ENCODE data around the gene FSTL4. TPM values are rescaled to one million over a fixed set of nuclear protein-coding genes. Genes with fewer than 3 reads are reported as not detected.

Gene FSTL4
- 0.74 TPM for polyA plus RNA-seq (2013, experiment 1 of 2)
- polyA plus RNA-seq (2013, experiment 2 of 2): 0.35 TPM

- H3K4me3 ChIP-seq (ENCODE audit: extremely low read depth, insufficient read depth, low read length, poor library complexity, severe bottlenecking): peak within 1 kb of the TSS; percentile 24
Observed at GRCh38 chr5:133612249-133612860, at the start of gene FSTL4. Gene FSTL4, minus strand, starts transcription at chr5:133612541.

GRCh38 chr5:133661389-133661788 lies 49.0 kb upstream of the FSTL4 start:
- Histone ChIP-seq H3K27ac (ENCODE audit: low read depth, low read length, severe bottlenecking) (no peak overlapping the region), H3K9me3 (ENCODE audit: control insufficient read depth, low read length) (no peaks in the 10 kb centered on the region), H3K36me3 (ENCODE audit: control insufficient read depth, insufficient read depth, low read length) (no peaks in the 10 kb centered on the region), H3K4me3 (ENCODE audit: extremely low read depth, insufficient read depth, low read length, poor library complexity, severe bottlenecking) (no peak overlapping the region), H3K4me1 (ENCODE audit: control insufficient read depth, insufficient read depth, low read length, poor library complexity, severe bottlenecking) (no peaks in the 10 kb centered on the region)
- 100% methylated on average over 2 of the region's 2 CpGs for WGBS, 2 experiments (ENCODE audit: insufficient coverage in 2 of 2)

More at GRCh38 chr5:133612249-133612860, at the start of gene FSTL4:
- Histone ChIP-seq H3K36me3 (ENCODE audit: control insufficient read depth, insufficient read depth, low read length) (no peaks in the 10 kb centered on the region), H3K9me3 (ENCODE audit: control insufficient read depth, low read length) (no peaks in the 10 kb centered on the region), H3K27ac (ENCODE audit: low read depth, low read length, severe bottlenecking) (no peak within 1 kb of the TSS), H3K4me1 (ENCODE audit: control insufficient read depth, insufficient read depth, low read length, poor library complexity, severe bottlenecking) (peaks cover 3% of the 10 kb centered on the region)
- WGBS, 2 experiments (ENCODE audit: insufficient coverage in 2 of 2): 0 to 1% methylated on average over 47 to 55 of the region's 74 CpGs

GRCh38 chr5:133658327-133658726 lies 46.0 kb upstream of the FSTL4 start:
- Histone ChIP-seq H3K9me3 (ENCODE audit: control insufficient read depth, low read length) (no peaks in the 10 kb centered on the region), H3K27ac (ENCODE audit: low read depth, low read length, severe bottlenecking) (no peak overlapping the region), H3K4me3 (ENCODE audit: extremely low read depth, insufficient read depth, low read length, poor library complexity, severe bottlenecking) (no peak overlapping the region), H3K4me1 (ENCODE audit: control insufficient read depth, insufficient read depth, low read length, poor library complexity, severe bottlenecking) (no peaks in the 10 kb centered on the region), H3K36me3 (ENCODE audit: control insufficient read depth, insufficient read depth, low read length) (no peaks in the 10 kb centered on the region)
- WGBS, 2 experiments (ENCODE audit: insufficient coverage in 2 of 2): no CpG with 5 or more reads among the region's 1 CpG

- Histone ChIP-seq H3K9me3 (ENCODE audit: control insufficient read depth, low read length) (no peaks in the 10 kb centered on the region), H3K27ac (ENCODE audit: low read depth, low read length, severe bottlenecking) (no peak overlapping the region), H3K4me3 (ENCODE audit: extremely low read depth, insufficient read depth, low read length, poor library complexity, severe bottlenecking) (no peak overlapping the region), H3K36me3 (ENCODE audit: control insufficient read depth, insufficient read depth, low read length) (no peaks in the 10 kb centered on the region), H3K4me1 (ENCODE audit: control insufficient read depth, insufficient read depth, low read length, poor library complexity, severe bottlenecking) (no peaks in the 10 kb centered on the region)
- WGBS, 2 experiments (ENCODE audit: insufficient coverage in 2 of 2): 78 to 100% methylated on average over 3 to 4 of the region's 5 CpGs
Observed at GRCh38 chr5:133657036-133657435, 44.7 kb upstream of the FSTL4 start.

GRCh38 chr5:133655966-133656365 lies 43.6 kb upstream of the FSTL4 start:
- Histone ChIP-seq H3K36me3 (ENCODE audit: control insufficient read depth, insufficient read depth, low read length) (no peaks in the 10 kb centered on the region), H3K27ac (ENCODE audit: low read depth, low read length, severe bottlenecking) (no peak overlapping the region), H3K9me3 (ENCODE audit: control insufficient read depth, low read length) (no peaks in the 10 kb centered on the region), H3K4me3 (ENCODE audit: extremely low read depth, insufficient read depth, low read length, poor library complexity, severe bottlenecking) (no peak overlapping the region), H3K4me1 (ENCODE audit: control insufficient read depth, insufficient read depth, low read length, poor library complexity, severe bottlenecking) (no peaks in the 10 kb centered on the region)
- 83 to 92% methylated on average over 1 of the region's 1 CpG for WGBS, 2 experiments (ENCODE audit: insufficient coverage in 2 of 2)

GRCh38 chr5:133653760-133654049 lies 41.4 kb upstream of the FSTL4 start:
- Histone ChIP-seq H3K27ac (ENCODE audit: low read depth, low read length, severe bottlenecking) (no peak overlapping the region), H3K4me1 (ENCODE audit: control insufficient read depth, insufficient read depth, low read length, poor library complexity, severe bottlenecking) (no peaks in the 10 kb centered on the region), H3K36me3 (ENCODE audit: control insufficient read depth, insufficient read depth, low read length) (no peaks in the 10 kb centered on the region), H3K9me3 (ENCODE audit: control insufficient read depth, low read length) (no peaks in the 10 kb centered on the region), H3K4me3 (ENCODE audit: extremely low read depth, insufficient read depth, low read length, poor library complexity, severe bottlenecking) (no peak overlapping the region)
- 85 to 100% methylated on average over 2 of the region's 4 CpGs for WGBS, 2 experiments (ENCODE audit: insufficient coverage in 2 of 2)

GRCh38 chr5:133652951-133653759 lies 40.8 kb upstream of the FSTL4 start:
- Histone ChIP-seq H3K27ac (ENCODE audit: low read depth, low read length, severe bottlenecking) (no peak overlapping the region), H3K4me3 (ENCODE audit: extremely low read depth, insufficient read depth, low read length, poor library complexity, severe bottlenecking) (no peak overlapping the region), H3K36me3 (ENCODE audit: control insufficient read depth, insufficient read depth, low read length) (no peaks in the 10 kb centered on the region), H3K4me1 (ENCODE audit: control insufficient read depth, insufficient read depth, low read length, poor library complexity, severe bottlenecking) (no peaks in the 10 kb centered on the region), H3K9me3 (ENCODE audit: control insufficient read depth, low read length) (no peaks in the 10 kb centered on the region)
- 85 to 91% methylated on average over 6 to 7 of the region's 9 CpGs for WGBS, 2 experiments (ENCODE audit: insufficient coverage in 2 of 2)

GRCh38 chr5:133644000-133644865 lies 31.9 kb upstream of the FSTL4 start:
- no peaks in the 10 kb centered on the region for H3K9me3 ChIP-seq (ENCODE audit: control insufficient read depth, low read length)
- H3K27ac ChIP-seq (ENCODE audit: low read depth, low read length, severe bottlenecking): no peak overlapping the region
- H3K4me1 ChIP-seq (ENCODE audit: control insufficient read depth, insufficient read depth, low read length, poor library complexity, severe bottlenecking): no peaks in the 10 kb centered on the region
- no peaks in the 10 kb centered on the region for H3K36me3 ChIP-seq (ENCODE audit: control insufficient read depth, insufficient read depth, low read length)
- WGBS, 2 experiments (ENCODE audit: insufficient coverage in 2 of 2): 84 to 100% methylated on average over 5 to 6 of the region's 8 CpGs
- no peak overlapping the region for H3K4me3 ChIP-seq (ENCODE audit: extremely low read depth, insufficient read depth, low read length, poor library complexity, severe bottlenecking)

GRCh38 chr5:133643365-133643764 lies 31.0 kb upstream of the FSTL4 start:
- WGBS, 2 experiments (ENCODE audit: insufficient coverage in 2 of 2): 82 to 91% methylated on average over 3 to 4 of the region's 4 CpGs
- Histone ChIP-seq H3K9me3 (ENCODE audit: control insufficient read depth, low read length) (no peaks in the 10 kb centered on the region), H3K4me1 (ENCODE audit: control insufficient read depth, insufficient read depth, low read length, poor library complexity, severe bottlenecking) (no peaks in the 10 kb centered on the region)

GRCh38 chr5:133642153-133642722 lies 29.9 kb upstream of the FSTL4 start:
- no peaks in the 10 kb centered on the region for H3K9me3 ChIP-seq (ENCODE audit: control insufficient read depth, low read length)
- 92 to 95% methylated on average over 2 of the region's 2 CpGs for WGBS, 2 experiments (ENCODE audit: insufficient coverage in 2 of 2)
- no peak overlapping the region for H3K27ac ChIP-seq (ENCODE audit: low read depth, low read length, severe bottlenecking)
- H3K4me3 ChIP-seq (ENCODE audit: extremely low read depth, insufficient read depth, low read length, poor library complexity, severe bottlenecking): no peak overlapping the region
- no peaks in the 10 kb centered on the region for H3K36me3 ChIP-seq (ENCODE audit: control insufficient read depth, insufficient read depth, low read length)
- no peaks in the 10 kb centered on the region for H3K4me1 ChIP-seq (ENCODE audit: control insufficient read depth, insufficient read depth, low read length, poor library complexity, severe bottlenecking)

More at GRCh38 chr5:133643365-133643764, 31.0 kb upstream of the FSTL4 start:
- H3K4me3 ChIP-seq (ENCODE audit: extremely low read depth, insufficient read depth, low read length, poor library complexity, severe bottlenecking): no peak overlapping the region
- H3K36me3 ChIP-seq (ENCODE audit: control insufficient read depth, insufficient read depth, low read length): no peaks in the 10 kb centered on the region
- no peak overlapping the region for H3K27ac ChIP-seq (ENCODE audit: low read depth, low read length, severe bottlenecking)
